A549 (cell line): ENCODE data around the gene KIF13A. TPM values are rescaled to one million over a fixed set of nuclear protein-coding genes. Genes with fewer than 3 reads are reported as not detected.

ENCODE experiments used
- ATAC-seq, 2 experiments: fragments of 200-7000 bp in 1 of 2; fragments of >200 bp in 1 of 2; cut with Nextera tagmentation in 1 of 2; cut with Tn5 transposase in 1 of 2; 3 replicates each; pipeline versions ENCODE4 v1.8.0 to v1.9.1; 2018 to 2020; ENCODE audit warnings: mild to moderate bottlenecking in 1 of 2, moderate library complexity in 1 of 2
- CTCF ChIA-PET: fragments of 300-600 bp; sonication (Branson Sonifier 250); formaldehyde crosslinking; extraction: SDS; loops from one replicate; lab custom pipeline; 2021; ENCODE audit warnings: antibody characterized with exemption, inconsistent platforms; lab: Yijun Ruan, JAX
- POLR2A ChIA-PET: fragments of 350-600 bp; formaldehyde crosslinking; extraction: SDS; loops from one replicate; lab custom pipeline; 2021; ENCODE audit warnings: antibody characterized with exemption, inconsistent platforms; lab: Yijun Ruan, JAX
- DNase-seq, 2 experiments: peaks; one replicate each; pipeline versions ENCODE4 v3.0.0 to v3.0.0-alpha.2; 2011 to 2016; ENCODE audit warnings: low read depth in 1 of 2, low spot score in 1 of 2
- FAIRE-seq: peaks from 2 replicates; lab custom pipeline; 2011; peaks lifted over from hg19 to GRCh38; lab: Jason Lieb, UNC
- H3K27ac ChIP-seq, 2 experiments: fragments of >200 bp; sonication (Bioruptor Twin); formaldehyde crosslinking; 3 replicates each; pipeline ENCODE4 v1.5.1; 2016 to 2017
- H3K4me1 ChIP-seq: fragments of >200 bp; sonication (Bioruptor Twin); formaldehyde crosslinking; 3 replicates; pipeline ENCODE4 v1.6.1; 2016
- H3K4me2 ChIP-seq: fragments of >200 bp; sonication (Bioruptor Twin); formaldehyde crosslinking; 3 replicates; pipeline ENCODE4 v1.6.1; 2016
- H3K4me3 ChIP-seq: fragments of >200 bp; sonication (Bioruptor Twin); formaldehyde crosslinking; 3 replicates; pipeline ENCODE4 v1.5.1; 2016
- H3K9me3 ChIP-seq: fragments of >200 bp; sonication (Bioruptor Twin); formaldehyde crosslinking; 3 replicates; pipeline ENCODE4 v1.6.1; 2016
- EHF ChIP-seq: fragments of 250-450 bp; sonication (Bioruptor Pico); IDR thresholded peaks from 2 replicates; pipeline ENCODE4 v1.5.0; 2020; ENCODE audit warnings: mild to moderate bottlenecking
- FOSB ChIP-seq: fragments of 250-450 bp; sonication (Bioruptor Pico); IDR thresholded peaks from 2 replicates; pipeline ENCODE4 v1.5.0; 2020; ENCODE audit warnings: mild to moderate bottlenecking, moderate library complexity
- HOXB13 ChIP-seq: fragments of 250-450 bp; sonication (Bioruptor Pico); IDR thresholded peaks from 2 replicates; pipeline ENCODE4 v1.5.0; 2020; ENCODE audit warnings: low read depth, mild to moderate bottlenecking, moderate library complexity
- JUN ChIP-seq, 2 experiments: fragments of >200 bp; sonication (Bioruptor Twin); formaldehyde crosslinking; IDR thresholded peaks; 2 replicates in 1 of 2; 3 replicates in 1 of 2; pipeline ENCODE4 v1.6.1; 2016 to 2017
- MAX ChIP-seq: IDR thresholded peaks from 2 replicates; pipeline ENCODE4 v1.6.1; 2012
- NR3C1 ChIP-seq: fragments of >200 bp; sonication (Bioruptor Twin); formaldehyde crosslinking; IDR thresholded peaks from 3 replicates; pipeline ENCODE4 v1.6.1; 2017
- PBX3 ChIP-seq: IDR thresholded peaks from 2 replicates; pipeline ENCODE4 v1.6.1; 2012
- PHF8 ChIP-seq: fragments of 200-600 bp; sonication (generic); IDR thresholded peaks from 2 replicates; pipeline ENCODE4 v1.6.1; 2016; ENCODE audit warnings: low read depth, mild to moderate bottlenecking, antibody characterized with exemption, moderate library complexity, borderline replicate concordance
- RAD21 ChIP-seq, 2 experiments: fragments of >200 bp in 1 of 2; sonication (Bioruptor Twin) in 1 of 2; formaldehyde crosslinking in 1 of 2; IDR thresholded peaks in 1 of 2; conservative IDR thresholded peaks in 1 of 2; 2 replicates in 1 of 2; 3 replicates in 1 of 2; pipeline ENCODE4 v1.6.1; 2012 to 2018; ENCODE audit warnings: inconsistent platforms in 1 of 2
- REST ChIP-seq: fragments of 200-600 bp; sonication (generic); IDR thresholded peaks from 2 replicates; pipeline ENCODE4 v1.6.1; 2016; ENCODE audit warnings: antibody characterized with exemption, mild to moderate bottlenecking, moderate library complexity
- SMC3 ChIP-seq: fragments of >200 bp; sonication (Bioruptor Twin); formaldehyde crosslinking; IDR thresholded peaks from 3 replicates; pipeline ENCODE4 v1.6.1; 2018; ENCODE audit warnings: inconsistent platforms
- ZFP36 ChIP-seq: fragments of 450-650 bp; IDR thresholded peaks from 2 replicates; pipeline ENCODE4 v1.6.1; 2014; ENCODE audit warnings: borderline replicate concordance; ENCODE audit not compliant: partially characterized antibody
- WGBS: methylation state at CpG from one replicate; pipeline ENCODE4 v1.1.6; 2017; ENCODE audit errors: missing lambda C conversion rate; 5-methylcytosine and 5-hydroxymethylcytosine counted together
- polyA plus RNA-seq, 4 experiments: library from polyadenylated mRNA; depleted of rRNA in 3 of 4; stranded (reverse); fragments of >200 nt; fragmentation: RNase III in 1 of 4; extraction: RNeasy Plus Mini Kit Qiagen cat#74134 plus additional on column Dnase treatment in 1 of 4; gene quantifications; 2 replicates in 3 of 4; 3 replicates in 1 of 4; pipeline ENCODE4 v1.2.3, GENCODE V29; 2011 to 2017

KIF13A gene
- polyA plus RNA-seq, 2 of the 4 experiments (the other 2 are of a cell fraction), result 30.2 to 39.4 TPM

- TF ChIP-seq SMC3 (no peak), EHF (no peak)
These were observed 2.4 kb downstream of the KIF13A start (continued) for GRCh38 chr6:17984812-17985670.

- Histone ChIP-seq H3K4me1 (peaks cover 52% of the 10 kb centered on the region), H3K4me3 (0 out of 3 replicates have a peak overlapping the region, but pooled peaks have one; percentile 87), H3K27ac (peak overlapping the region in 1 of 2 experiments; percentile 19; a peak in 1 of 6 replicates), H3K9me3 (no peaks in the 10 kb centered on the region), H3K4me2 (peak overlapping the region; percentile 98)
- 57% methylated on average over 1 of the region's 1 CpG for WGBS
- ATAC-seq (no peak), DNase-seq (no peak), FAIRE-seq (no peak)
- CTCF ChIA-PET, result no interaction called here
- POLR2A ChIA-PET, result no interaction called here
- no peak for TF ChIP-seq PBX3
- TF ChIP-seq JUN (IDR thresholded peaks at IDR 0.05), result no peak
- TF ChIP-seq MAX, result no peak
- TF ChIP-seq EHF, result no peak
- TF ChIP-seq RAD21 (conservative IDR thresholded peaks at IDR 0.05 in 1 of 2, IDR thresholded peaks at IDR 0.05 in 1 of 2), result no peak
- no peak for TF ChIP-seq FOSB (CRISPR knock-in tag)
- TF ChIP-seq PHF8, result no peak
These were observed 3.0 kb downstream of the KIF13A start for GRCh38 chr6:17984399-17984798.

GRCh38 chr6:17983730-17984129 is 3.7 kb downstream of the KIF13A start:
- CTCF ChIA-PET, result no interaction called here
- Histone ChIP-seq H3K4me3 (no peak overlapping the region), H3K27ac (peak overlapping the region in 1 of 2 experiments; percentile 19; a peak in 2 of 6 replicates)
- TF ChIP-seq ZFP36 (no peak), FOSB (CRISPR knock-in tag) (no peak), PBX3 (no peak), PHF8 (no peak), HOXB13 (CRISPR knock-in tag) (no peak), REST (no peak), NR3C1 (no peak)
- TF ChIP-seq, all 56 proteins: peak for 0
- peak overlapping the region; percentile 98; the same call in 2 of the 3 replicates for H3K4me2 ChIP-seq
- H3K9me3 ChIP-seq, result no peaks in the 10 kb centered on the region
- no peak for FAIRE-seq
- DNase-seq, result no peak
- POLR2A ChIA-PET, result no interaction called here
- peaks cover 45% of the 10 kb centered on the region for H3K4me1 ChIP-seq
- no peak for ATAC-seq
- 100% methylated on average over 1 of the region's 2 CpGs for WGBS
